Measurements from ENCODE around the gene JUNB.

DNA sequence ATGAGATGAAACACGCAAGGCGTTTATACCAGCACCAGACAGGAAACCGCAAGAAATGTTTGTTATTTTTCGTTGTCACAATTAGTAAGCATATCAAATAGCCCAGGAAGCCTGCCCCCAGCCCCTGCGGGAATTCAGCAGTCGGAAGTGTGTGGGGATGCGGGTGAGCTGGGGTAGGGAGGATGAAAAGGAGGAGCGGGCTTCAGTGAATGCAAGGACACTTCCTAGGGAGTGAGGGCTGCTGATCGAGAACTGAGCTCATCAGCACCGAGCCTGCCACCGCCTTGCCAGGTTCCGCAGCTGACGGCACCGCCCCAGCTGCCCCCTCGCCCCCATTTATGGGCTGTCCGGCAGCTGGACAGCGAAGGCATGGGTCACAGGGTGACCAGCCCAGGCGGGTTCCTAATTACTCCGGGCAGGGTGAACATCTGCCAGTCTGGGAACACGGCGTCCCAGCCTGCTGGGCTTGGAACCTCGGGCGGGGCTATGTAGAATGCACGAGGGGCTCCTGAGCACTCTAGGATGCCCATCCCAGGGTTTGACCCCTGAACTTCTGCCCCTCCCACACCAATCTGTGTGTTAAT lies 41.3 kb upstream of the JUNB start:
- no peak for TF ChIP-seq E2F5 (CRISPR knock-in tag; IDR thresholded peaks at IDR 0.05)
- TF ChIP-seq, protein P1, sequence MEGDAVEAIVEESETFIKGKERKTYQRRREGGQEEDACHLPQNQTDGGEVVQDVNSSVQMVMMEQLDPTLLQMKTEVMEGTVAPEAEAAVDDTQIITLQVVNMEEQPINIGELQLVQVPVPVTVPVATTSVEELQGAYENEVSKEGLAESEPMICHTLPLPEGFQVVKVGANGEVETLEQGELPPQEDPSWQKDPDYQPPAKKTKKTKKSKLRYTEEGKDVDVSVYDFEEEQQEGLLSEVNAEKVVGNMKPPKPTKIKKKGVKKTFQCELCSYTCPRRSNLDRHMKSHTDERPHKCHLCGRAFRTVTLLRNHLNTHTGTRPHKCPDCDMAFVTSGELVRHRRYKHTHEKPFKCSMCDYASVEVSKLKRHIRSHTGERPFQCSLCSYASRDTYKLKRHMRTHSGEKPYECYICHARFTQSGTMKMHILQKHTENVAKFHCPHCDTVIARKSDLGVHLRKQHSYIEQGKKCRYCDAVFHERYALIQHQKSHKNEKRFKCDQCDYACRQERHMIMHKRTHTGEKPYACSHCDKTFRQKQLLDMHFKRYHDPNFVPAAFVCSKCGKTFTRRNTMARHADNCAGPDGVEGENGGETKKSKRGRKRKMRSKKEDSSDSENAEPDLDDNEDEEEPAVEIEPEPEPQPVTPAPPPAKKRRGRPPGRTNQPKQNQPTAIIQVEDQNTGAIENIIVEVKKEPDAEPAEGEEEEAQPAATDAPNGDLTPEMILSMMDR (IDR thresholded peaks at IDR 0.05) = no peak
- TF ChIP-seq USF1 (CRISPR knock-in tag; IDR thresholded peaks at IDR 0.05) = no peak
- TF ChIP-seq CREM (CRISPR knock-in tag; IDR thresholded peaks at IDR 0.05) = no peak
- TF ChIP-seq TEAD4 (CRISPR knock-in tag; IDR thresholded peaks at IDR 0.05) = no peak
- TF ChIP-seq, protein P2, sequence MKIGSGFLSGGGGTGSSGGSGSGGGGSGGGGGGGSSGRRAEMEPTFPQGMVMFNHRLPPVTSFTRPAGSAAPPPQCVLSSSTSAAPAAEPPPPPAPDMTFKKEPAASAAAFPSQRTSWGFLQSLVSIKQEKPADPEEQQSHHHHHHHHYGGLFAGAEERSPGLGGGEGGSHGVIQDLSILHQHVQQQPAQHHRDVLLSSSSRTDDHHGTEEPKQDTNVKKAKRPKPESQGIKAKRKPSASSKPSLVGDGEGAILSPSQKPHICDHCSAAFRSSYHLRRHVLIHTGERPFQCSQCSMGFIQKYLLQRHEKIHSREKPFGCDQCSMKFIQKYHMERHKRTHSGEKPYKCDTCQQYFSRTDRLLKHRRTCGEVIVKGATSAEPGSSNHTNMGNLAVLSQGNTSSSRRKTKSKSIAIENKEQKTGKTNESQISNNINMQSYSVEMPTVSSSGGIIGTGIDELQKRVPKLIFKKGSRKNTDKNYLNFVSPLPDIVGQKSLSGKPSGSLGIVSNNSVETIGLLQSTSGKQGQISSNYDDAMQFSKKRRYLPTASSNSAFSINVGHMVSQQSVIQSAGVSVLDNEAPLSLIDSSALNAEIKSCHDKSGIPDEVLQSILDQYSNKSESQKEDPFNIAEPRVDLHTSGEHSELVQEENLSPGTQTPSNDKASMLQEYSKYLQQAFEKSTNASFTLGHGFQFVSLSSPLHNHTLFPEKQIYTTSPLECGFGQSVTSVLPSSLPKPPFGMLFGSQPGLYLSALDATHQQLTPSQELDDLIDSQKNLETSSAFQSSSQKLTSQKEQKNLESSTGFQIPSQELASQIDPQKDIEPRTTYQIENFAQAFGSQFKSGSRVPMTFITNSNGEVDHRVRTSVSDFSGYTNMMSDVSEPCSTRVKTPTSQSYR (CRISPR knock-in tag; IDR thresholded peaks at IDR 0.05) = no peak
- TF ChIP-seq CREB1 (CRISPR knock-in tag; IDR thresholded peaks at IDR 0.05) = no peak
- no peak for TF ChIP-seq NFYB (CRISPR knock-in tag; conservative IDR thresholded peaks at IDR 0.05; ENCODE audit: low read depth)
- no peak for TF ChIP-seq ZNF219 (CRISPR knock-in tag; IDR thresholded peaks at IDR 0.05; ENCODE audit: borderline replicate concordance)
- TF ChIP-seq ATF1 (CRISPR knock-in tag; IDR thresholded peaks at IDR 0.05) = no peak

Data from WTC11 (cell line).